GM12891 (cell line): ENCODE data around the gene BCL6B.

Experiments used
- DNase-seq: peaks from one replicate; pipeline ENCODE4 v3.0.0; 2011; ENCODE audit warnings: low spot score; ENCODE audit not compliant: insufficient read length
- FAIRE-seq: peaks from 2 replicates; lab custom pipeline; 2011; peaks lifted over from hg19 to GRCh38; lab: Jason Lieb, UNC
- PAX5 ChIP-seq: IDR thresholded peaks from 2 replicates; pipeline ENCODE4 v1.6.1; 2011; ENCODE audit warnings: low read length, moderate library complexity, mild to moderate bottlenecking; ENCODE audit not compliant: insufficient read depth, severe bottlenecking
- POLR2A ChIP-seq: IDR thresholded peaks from 2 replicates; pipeline ENCODE4 v1.6.1; 2011; ENCODE audit warnings: low read depth, low read length, control low read depth
- POLR2AphosphoS5 ChIP-seq: IDR thresholded peaks from 2 replicates; pipeline ENCODE4 v1.6.1; 2011; ENCODE audit warnings: low read depth, low read length, control low read depth
- POU2F2 ChIP-seq: IDR thresholded peaks from 2 replicates; pipeline ENCODE4 v1.6.1; 2011; ENCODE audit warnings: low read depth, mild to moderate bottlenecking, control low read depth, low read length, moderate library complexity
- SPI1 ChIP-seq: IDR thresholded peaks from 2 replicates; pipeline ENCODE4 v1.6.1; 2011; ENCODE audit warnings: low read depth, low read length, control low read depth
- TAF1 ChIP-seq: IDR thresholded peaks from 2 replicates; pipeline ENCODE4 v1.6.1; 2011; ENCODE audit warnings: low read depth, low read length, control low read depth

Gene BCL6B

GRCh38 chr17:7056386-7056785 is 33.5 kb downstream of the BCL6B start:
- DNase-seq = no peak
- TF ChIP-seq POU2F2 (no peak), SPI1 (no peak), POLR2A (no peak), PAX5 (no peak), POLR2AphosphoS5 (no peak), TAF1 (no peak)
- no peak for FAIRE-seq

DNA sequence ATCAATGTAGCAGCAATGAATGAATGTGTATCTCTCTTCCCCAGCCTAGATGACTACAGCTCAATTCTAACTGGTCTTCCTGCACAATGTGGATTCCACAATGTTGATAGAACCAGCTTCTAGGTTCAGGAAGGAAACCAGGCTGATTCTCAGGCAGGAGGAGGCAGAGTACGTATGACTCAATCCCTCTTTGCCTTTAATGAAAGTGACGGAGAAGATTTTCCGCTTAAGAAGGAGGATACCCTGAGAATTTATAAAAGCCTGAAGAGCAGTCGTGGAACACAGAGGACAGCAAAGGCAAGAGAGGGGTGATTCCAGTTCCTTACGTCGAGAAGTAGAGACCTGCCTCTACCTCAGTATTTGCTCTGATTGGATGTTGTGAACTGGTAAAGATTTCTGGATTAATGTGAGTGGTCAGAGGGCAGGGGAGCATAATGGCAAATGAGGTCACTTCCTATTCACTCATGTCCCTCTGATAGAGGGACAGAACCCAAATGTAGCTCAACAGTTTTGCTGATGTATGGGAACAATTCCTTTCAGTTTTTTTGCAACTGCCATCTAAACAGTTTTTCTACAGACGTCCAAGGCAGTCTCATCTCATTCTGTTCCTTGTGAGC is 36.1 kb downstream of the BCL6B start:
- FAIRE-seq (no peak), DNase-seq (no peak)

DNA sequence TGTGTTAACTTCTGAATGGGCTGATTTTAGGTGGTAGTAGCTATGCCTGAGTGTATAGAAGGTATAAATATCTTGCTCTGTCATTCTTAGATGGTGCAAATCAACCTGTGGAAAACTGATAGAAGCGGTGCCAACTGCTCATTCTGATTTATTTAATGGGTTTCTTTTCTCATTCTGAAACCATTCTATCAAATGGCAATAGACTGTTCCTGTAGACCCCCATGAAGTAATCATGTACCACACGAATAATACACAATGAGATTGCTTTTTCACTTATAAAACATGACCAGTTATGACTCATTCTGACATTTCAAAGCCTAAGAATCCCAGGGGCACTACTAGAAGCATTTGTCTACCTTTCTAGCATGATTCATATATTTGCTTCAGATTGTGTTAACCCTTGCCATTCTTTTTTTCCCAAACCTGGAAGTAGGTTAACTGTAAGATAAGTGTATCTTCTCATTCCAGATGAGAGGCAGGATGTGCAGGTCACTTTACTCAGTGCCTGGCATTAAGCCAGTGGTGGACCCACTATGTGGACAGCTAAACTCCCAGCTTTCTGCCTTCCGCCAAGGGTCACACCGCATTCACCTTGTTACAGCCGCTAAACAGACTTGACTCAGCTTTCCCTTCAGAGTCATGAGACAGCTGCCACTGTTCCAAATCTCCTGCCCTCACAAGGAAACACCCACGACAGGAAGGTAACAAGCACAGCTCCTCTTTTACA is 37.5 kb downstream of the BCL6B start:
- DNase-seq = no peak
- no peak for FAIRE-seq
- no peak for TF ChIP-seq POLR2A
- TF ChIP-seq POLR2AphosphoS5 = no peak
- no peak for TF ChIP-seq PAX5
- TF ChIP-seq POU2F2 = no peak
- no peak for TF ChIP-seq SPI1
- no peak for TF ChIP-seq TAF1

More for the DNA sequence above, 36.1 kb downstream of the BCL6B start:
- TF ChIP-seq SPI1 = no peak
- TF ChIP-seq POU2F2 = no peak
- no peak for TF ChIP-seq POLR2A
- TF ChIP-seq POLR2AphosphoS5 = no peak
- TF ChIP-seq PAX5 = no peak
- no peak for TF ChIP-seq TAF1

DNA sequence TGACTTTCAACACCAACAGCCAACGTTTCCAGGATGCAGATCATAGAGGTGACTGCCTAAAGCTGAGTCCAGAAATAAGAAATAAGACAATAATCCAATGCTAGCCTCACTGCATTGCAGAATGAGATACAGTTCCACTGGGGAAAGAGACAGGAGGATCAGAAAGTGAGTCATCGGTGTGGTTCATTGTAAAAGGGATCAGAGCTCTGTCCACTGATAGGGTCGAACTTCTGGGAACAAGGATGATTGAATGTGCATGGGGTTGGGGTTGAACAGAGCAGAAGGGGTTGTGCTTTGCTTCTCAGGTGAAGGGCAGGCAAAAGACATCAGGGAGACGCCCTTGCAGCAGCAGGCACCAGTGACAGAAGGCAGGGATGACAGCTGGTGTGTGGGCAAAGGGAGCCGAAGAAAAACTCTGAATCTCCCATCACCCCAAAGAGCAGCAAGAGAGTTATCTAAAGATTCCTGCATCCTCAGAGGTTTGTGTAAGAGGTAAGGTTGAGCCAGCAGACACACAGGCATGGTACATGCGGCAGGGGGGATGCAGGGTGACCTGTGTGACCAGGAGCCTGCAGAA is 40.8 kb downstream of the BCL6B start:
- FAIRE-seq (no peak), DNase-seq (no peak)
- TF ChIP-seq POLR2AphosphoS5 = no peak
- TF ChIP-seq POLR2A = no peak
- TF ChIP-seq POU2F2 = no peak
- no peak for TF ChIP-seq PAX5
- no peak for TF ChIP-seq TAF1
- TF ChIP-seq SPI1 = no peak

- no peak for FAIRE-seq
- no peak for DNase-seq
- TF ChIP-seq POU2F2 (no peak), PAX5 (no peak), SPI1 (no peak), POLR2AphosphoS5 (no peak), POLR2A (no peak), TAF1 (no peak)
These were observed 41.4 kb downstream of the BCL6B start for GRCh38 chr17:7064261-7064660.

DNA sequence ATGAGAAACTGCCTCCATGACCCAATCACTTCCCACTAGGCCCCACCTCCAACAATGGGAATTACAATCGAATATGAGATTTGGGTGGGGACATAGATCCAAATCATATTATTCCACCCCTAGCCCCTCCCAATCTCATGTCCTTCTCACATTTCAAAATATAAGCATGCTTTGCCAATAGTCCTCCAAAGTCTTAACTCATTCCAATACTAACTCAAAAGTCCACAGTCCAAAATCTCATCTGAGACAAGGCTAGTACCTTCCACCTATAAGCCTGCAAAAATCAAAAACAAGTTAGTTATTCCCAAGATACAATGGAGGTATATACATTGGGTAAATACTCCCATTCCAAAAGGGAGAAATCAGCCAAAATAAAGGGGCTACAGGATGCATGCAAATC is 44.3 kb downstream of the BCL6B start:
- DNase-seq = no peak
- TF ChIP-seq POLR2A (no peak), PAX5 (no peak), TAF1 (no peak), SPI1 (no peak), POU2F2 (no peak), POLR2AphosphoS5 (no peak)
- no peak for FAIRE-seq

GRCh38 chr17:7068268-7068667 is 45.4 kb downstream of the BCL6B start:
- TF ChIP-seq POLR2A = no peak
- TF ChIP-seq SPI1 = no peak
- TF ChIP-seq TAF1 = no peak
- no peak for TF ChIP-seq PAX5
- TF ChIP-seq POU2F2 = no peak
- no peak for TF ChIP-seq POLR2AphosphoS5
- FAIRE-seq (no peak), DNase-seq (no peak)

- TF ChIP-seq TAF1 (no peak), POU2F2 (no peak), POLR2A (no peak), PAX5 (no peak), POLR2AphosphoS5 (no peak), SPI1 (no peak)
- FAIRE-seq = no peak
- no peak for DNase-seq
These were observed 47.9 kb downstream of the BCL6B start for GRCh38 chr17:7070712-7071111.

DNA sequence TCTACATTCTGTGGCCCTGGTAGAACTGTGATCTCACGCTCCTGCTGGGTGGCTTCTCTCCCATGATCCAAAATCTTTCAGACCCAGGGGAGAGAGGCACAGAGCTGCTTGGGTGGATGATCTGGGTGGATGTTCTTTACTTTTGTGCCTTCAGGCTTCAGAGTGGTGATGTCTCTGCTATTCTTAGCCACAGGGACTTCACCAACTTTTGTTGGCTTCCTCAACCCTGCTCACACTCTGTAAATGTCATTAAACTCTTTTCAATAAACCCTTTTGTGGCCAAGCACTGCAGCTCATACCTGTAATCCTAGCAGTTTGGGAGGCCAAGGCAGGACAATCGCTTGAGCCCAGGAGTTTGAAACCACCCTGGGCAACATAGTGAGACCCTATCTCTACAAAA is 49.6 kb downstream of the BCL6B start:
- no peak for TF ChIP-seq POU2F2
- no peak for TF ChIP-seq POLR2AphosphoS5
- TF ChIP-seq PAX5 = no peak
- TF ChIP-seq TAF1 = no peak
- TF ChIP-seq SPI1 = no peak
- TF ChIP-seq POLR2A = no peak
- no peak for FAIRE-seq
- no peak for DNase-seq

- no peak for TF ChIP-seq POLR2AphosphoS5
- no peak for TF ChIP-seq POLR2A
- TF ChIP-seq POU2F2 = no peak
- no peak for TF ChIP-seq SPI1
- no peak for TF ChIP-seq TAF1
- no peak for TF ChIP-seq PAX5
- DNase-seq (no peak), FAIRE-seq (no peak)
These were observed 52.1 kb downstream of the BCL6B start for GRCh38 chr17:7074931-7075330.
